Psoas muscle (tissue), 8 donors: ENCODE results near the gene LINC00632. TPM values are rescaled to one million over a fixed set of nuclear protein-coding genes. Genes with fewer than 3 reads are reported as not detected.
A peak's percentile ranks its signal among the peaks of the same experiment; 100 is the strongest.

Experiments used
- ATAC-seq, 4 donors: fragments of 200-7000 bp; cut with Tn5 transposase; one replicate each; pipeline ENCODE4 v1.9.1; 2020; ENCODE audit warnings: moderate library complexity in 3 of 4, mild to moderate bottlenecking in 2 of 4
- DNase-seq, 2 donors: peaks; one replicate each; pipeline ENCODE4 v3.0.0-alpha.2; 2020
- H3K27ac ChIP-seq: fragments of 200-600 bp; one replicate; pipeline ENCODE4 v1.8.0; 2022
- H3K27me3 ChIP-seq, 3 donors: fragments of 200-600 bp in 1 of 3; one replicate each; pipeline versions ENCODE4 v1.6.1 to v1.8.0; 2013 to 2022; ENCODE audit warnings: low read length in 2 of 3, mild to moderate bottlenecking in 2 of 3, moderate library complexity in 1 of 3; ENCODE audit not compliant: insufficient read depth in 3 of 3
- H3K36me3 ChIP-seq, 2 donors: fragments of 200-600 bp in 1 of 2; one replicate each; pipeline versions ENCODE4 v1.6.1 to v1.8.0; 2013 to 2022; ENCODE audit warnings: low read depth in 1 of 2, mild to moderate bottlenecking in 1 of 2, moderate library complexity in 1 of 2; ENCODE audit not compliant: insufficient read depth in 1 of 2
- H3K4me1 ChIP-seq: fragments of 200-600 bp; one replicate; pipeline ENCODE4 v1.8.0; 2022
- H3K4me3 ChIP-seq: fragments of 200-600 bp; one replicate; pipeline ENCODE4 v1.8.0; 2022; ENCODE audit warnings: mild to moderate bottlenecking
- H3K9me3 ChIP-seq: fragments of 200-600 bp; one replicate; pipeline ENCODE4 v1.8.0; 2022
- WGBS, 3 donors: extraction: QIAGEN DNeasy Blood & Tissue Kit; methylation state at CpG; one replicate each; pipeline versions ENCODE4 v1.1.6 to v1.1.7; 2013; 5-methylcytosine and 5-hydroxymethylcytosine counted together
- intact Hi-C, 2 donors: fragments of 100-400 bp; cut with DNase I; formaldehyde crosslinking; loops; one replicate each; pipeline versions ENCODE4 v1.11.0 to v1.14.2; 2022
- polyA plus RNA-seq, 3 donors: library from polyadenylated mRNA; stranded (reverse); fragments of 200-250 nt; gene quantifications; one replicate each; pipeline ENCODE4 v1.2.3, GENCODE V29; 2013
- total RNA-seq, 4 donors: library from RNA; stranded (reverse); fragmentation: NEBNext Ultra II Directional in 2 of 4; extraction: Animal tissue kit (Norgen Biotek cat#: 25700) in 2 of 4; gene quantifications; one replicate each; pipeline versions ENCODE4 v1.2.1 to v1.2.4, GENCODE V29; 2021 to 2023
- TF ChIP-seq, protein P1 (sequence below): fragments of 200-600 bp; IDR thresholded peaks from one replicate; pipeline ENCODE4 v1.8.0; 2022; ENCODE audit warnings: antibody characterized with exemption
- donor health status: healthy with polysubstance abuse.
- donor health status: DM: no; HTN: no; CAD: no; lungs with moderate emphysema.
- donor health status: Bipolar disorder and iron deficiency.
- donor health status: healthy.
- donor health status: DM: yes; HTN: yes; CAD: no.
- donor health status: DM: no; HTN: no; CAD: no.
- donor health status: DM: no; HTN: no; CAD: no.
- donor health status: DM: yes; HTN: yes; CAD: no.

LINC00632 gene
- total and polyA plus RNA-seq, 7 donors = 0.06 to 56.4 (median 28.5) TPM

GRCh38 chrX:140711894-140712293 lies 2.3 kb downstream of the LINC00632 start:
- H3K4me1 ChIP-seq = no peaks in the 10 kb centered on the region
- DNase-seq (no peak), ATAC-seq (no peak)
- peaks cover 0 to 43% (median 2%) of the 10 kb centered on the region in 3 donors for H3K27me3 ChIP-seq
- TF ChIP-seq, protein P1, sequence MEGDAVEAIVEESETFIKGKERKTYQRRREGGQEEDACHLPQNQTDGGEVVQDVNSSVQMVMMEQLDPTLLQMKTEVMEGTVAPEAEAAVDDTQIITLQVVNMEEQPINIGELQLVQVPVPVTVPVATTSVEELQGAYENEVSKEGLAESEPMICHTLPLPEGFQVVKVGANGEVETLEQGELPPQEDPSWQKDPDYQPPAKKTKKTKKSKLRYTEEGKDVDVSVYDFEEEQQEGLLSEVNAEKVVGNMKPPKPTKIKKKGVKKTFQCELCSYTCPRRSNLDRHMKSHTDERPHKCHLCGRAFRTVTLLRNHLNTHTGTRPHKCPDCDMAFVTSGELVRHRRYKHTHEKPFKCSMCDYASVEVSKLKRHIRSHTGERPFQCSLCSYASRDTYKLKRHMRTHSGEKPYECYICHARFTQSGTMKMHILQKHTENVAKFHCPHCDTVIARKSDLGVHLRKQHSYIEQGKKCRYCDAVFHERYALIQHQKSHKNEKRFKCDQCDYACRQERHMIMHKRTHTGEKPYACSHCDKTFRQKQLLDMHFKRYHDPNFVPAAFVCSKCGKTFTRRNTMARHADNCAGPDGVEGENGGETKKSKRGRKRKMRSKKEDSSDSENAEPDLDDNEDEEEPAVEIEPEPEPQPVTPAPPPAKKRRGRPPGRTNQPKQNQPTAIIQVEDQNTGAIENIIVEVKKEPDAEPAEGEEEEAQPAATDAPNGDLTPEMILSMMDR = no peak
- no peaks in the 10 kb centered on the region for H3K9me3 ChIP-seq
- intact Hi-C loops = no loop called here
- no peak overlapping the region for H3K4me3 ChIP-seq
- no peak overlapping the region for H3K27ac ChIP-seq
- no peaks in the 10 kb centered on the region for H3K36me3 ChIP-seq
- 82 to 90% (median 84%) methylated on average over 4 of the region's 4 CpGs for WGBS, 3 donors

DNA sequence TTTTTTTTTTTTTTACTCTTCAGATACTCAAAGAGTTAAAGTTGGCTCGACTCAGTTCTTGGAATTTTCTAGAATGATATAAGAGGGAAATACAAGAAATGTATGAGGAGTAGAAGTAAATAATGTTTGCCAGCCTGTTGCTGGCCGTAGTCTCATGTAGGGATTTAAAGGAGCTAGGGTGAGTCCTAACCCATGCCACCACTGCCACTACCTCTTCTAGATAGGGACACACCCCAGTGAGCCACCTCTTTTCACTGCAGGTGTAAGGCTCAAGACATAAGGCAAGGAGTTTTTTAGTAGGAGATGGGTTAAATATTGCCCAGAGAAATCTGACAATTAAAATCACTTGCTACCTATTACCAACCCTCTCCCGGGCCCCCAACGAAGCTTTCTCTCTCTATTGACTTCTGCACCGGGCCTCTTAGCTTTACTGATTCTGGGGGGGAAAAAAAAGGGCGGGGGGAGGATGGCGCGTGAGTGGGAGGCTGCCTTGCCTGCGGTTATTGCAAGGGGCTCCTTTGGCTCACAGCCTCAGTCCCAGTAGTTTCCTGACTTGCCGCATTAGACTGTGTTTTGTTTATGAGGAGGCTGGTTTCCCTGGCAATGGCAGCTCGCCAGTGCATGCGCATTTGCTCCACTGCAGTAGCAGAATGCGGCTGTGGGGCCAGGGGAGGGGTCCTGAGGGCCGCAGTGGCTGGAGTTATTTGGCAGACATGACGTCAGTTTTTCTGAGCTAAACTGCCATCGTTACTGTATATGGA lies 3.0 kb downstream of the LINC00632 start:
- peak overlapping the region; percentile 36 for H3K4me3 ChIP-seq
- H3K9me3 ChIP-seq = no peaks in the 10 kb centered on the region
- TF ChIP-seq, protein P1 = no peak
- DNase-seq (peak; percentile 39 to 62), ATAC-seq (no peak)
- H3K36me3 ChIP-seq = no peaks in the 10 kb centered on the region
- intact Hi-C loops = no loop called here
- H3K27me3 ChIP-seq = peaks cover 0 to 43% (median 2%) of the 10 kb centered on the region in 3 donors
- H3K27ac ChIP-seq = no peak overlapping the region
- WGBS, 3 donors = 3 to 21% (median 3%) methylated on average over 16 of the region's 16 CpGs
- H3K4me1 ChIP-seq = no peaks in the 10 kb centered on the region

- peak overlapping the region; percentile 36 for H3K4me3 ChIP-seq
- ATAC-seq (no peak), DNase-seq (no peak)
- H3K27me3 ChIP-seq = peaks cover 0 to 43% (median 2%) of the 10 kb centered on the region in 3 donors
- intact Hi-C loops = no loop called here
- TF ChIP-seq, protein P1 = no peak
- WGBS, 3 donors = 17 to 34% (median 22%) methylated on average over 6 of the region's 6 CpGs
- H3K9me3 ChIP-seq = no peaks in the 10 kb centered on the region
- no peaks in the 10 kb centered on the region for H3K4me1 ChIP-seq
- no peaks in the 10 kb centered on the region for H3K36me3 ChIP-seq
- H3K27ac ChIP-seq = no peak overlapping the region
Measured at GRCh38 chrX:140713174-140713539, 3.6 kb downstream of the LINC00632 start.

DNA sequence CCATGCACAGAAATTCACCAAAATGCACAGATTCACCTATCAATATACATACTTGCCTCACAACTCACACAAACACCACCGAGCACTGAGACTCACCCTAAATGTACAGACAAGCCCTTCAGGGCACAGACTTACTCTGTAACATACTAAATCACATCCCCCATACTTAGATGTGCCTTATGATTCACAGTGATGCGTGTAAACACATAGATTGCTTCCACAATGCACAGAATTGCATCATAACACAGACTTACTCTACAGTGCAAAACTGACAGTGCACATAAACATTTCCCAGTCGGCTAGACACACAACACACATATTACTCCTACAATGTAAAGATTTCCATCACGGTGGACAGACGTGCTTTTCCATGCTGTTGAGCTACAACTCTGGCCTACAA lies 6.2 kb downstream of the LINC00632 start:
- Histone ChIP-seq H3K27ac (no peak overlapping the region), H3K4me3 (no peak overlapping the region), H3K27me3 (peaks cover 0 to 40% (median 2%) of the 10 kb centered on the region in 3 donors), H3K36me3 (no peaks in the 10 kb centered on the region), H3K4me1 (no peaks in the 10 kb centered on the region), H3K9me3 (no peaks in the 10 kb centered on the region)
- TF ChIP-seq, protein P1 = no peak
- DNase-seq = no peak
- WGBS, 3 donors = 69 to 94% (median 91%) methylated on average over 5 of the region's 5 CpGs
- ATAC-seq = no peak
- intact Hi-C loops = no loop called here
